Lower leg skin (tissue), 3 donors: ENCODE data around the gene STPG2.

Source experiments
- CTCF ChIP-seq, 3 donors: fragments of 450-650 bp; IDR thresholded peaks; one replicate each; pipeline ENCODE4 v1.5.1; 2016; ENCODE audit warnings: antibody characterized with exemption in 3 of 3, mild to moderate bottlenecking in 3 of 3, moderate library complexity in 2 of 3
- POLR2A ChIP-seq, 2 donors: fragments of 450-650 bp; IDR thresholded peaks; one replicate each; pipeline ENCODE4 v1.6.1; 2016 to 2017; ENCODE audit warnings: antibody characterized with exemption in 2 of 2, mild to moderate bottlenecking in 1 of 2, moderate library complexity in 1 of 2

DNA sequence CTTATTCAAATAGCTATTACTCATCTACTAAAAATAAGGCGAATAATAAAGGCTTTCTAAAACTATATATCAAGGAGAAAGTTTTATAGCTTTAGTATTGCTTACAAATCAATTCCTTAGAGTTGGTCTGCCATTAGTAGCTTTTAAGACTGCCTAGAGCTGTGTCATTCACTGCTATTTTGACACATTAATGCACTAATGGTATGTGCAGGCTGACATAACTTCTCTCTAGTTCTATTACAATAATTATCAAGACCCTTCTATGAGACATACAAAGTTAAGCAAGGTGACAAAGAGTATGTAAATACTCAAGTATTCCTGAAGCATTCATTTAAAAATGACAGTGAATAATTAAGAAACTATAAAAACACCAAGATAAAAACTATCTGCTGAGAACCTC, 625.3 kb downstream of the STPG2 start:
- TF ChIP-seq CTCF (IDR thresholded peaks at IDR 0.05) = no peak
- TF ChIP-seq POLR2A (IDR thresholded peaks at IDR 0.05) = no peak
